EL (cell line): ENCODE measurements around the gene TNPO1.

ENCODE experiments used
- DNase-seq: peaks from one replicate; pipeline ENCODE4 v3.0.0-alpha.2; 2016

Gene TNPO1

DNA sequence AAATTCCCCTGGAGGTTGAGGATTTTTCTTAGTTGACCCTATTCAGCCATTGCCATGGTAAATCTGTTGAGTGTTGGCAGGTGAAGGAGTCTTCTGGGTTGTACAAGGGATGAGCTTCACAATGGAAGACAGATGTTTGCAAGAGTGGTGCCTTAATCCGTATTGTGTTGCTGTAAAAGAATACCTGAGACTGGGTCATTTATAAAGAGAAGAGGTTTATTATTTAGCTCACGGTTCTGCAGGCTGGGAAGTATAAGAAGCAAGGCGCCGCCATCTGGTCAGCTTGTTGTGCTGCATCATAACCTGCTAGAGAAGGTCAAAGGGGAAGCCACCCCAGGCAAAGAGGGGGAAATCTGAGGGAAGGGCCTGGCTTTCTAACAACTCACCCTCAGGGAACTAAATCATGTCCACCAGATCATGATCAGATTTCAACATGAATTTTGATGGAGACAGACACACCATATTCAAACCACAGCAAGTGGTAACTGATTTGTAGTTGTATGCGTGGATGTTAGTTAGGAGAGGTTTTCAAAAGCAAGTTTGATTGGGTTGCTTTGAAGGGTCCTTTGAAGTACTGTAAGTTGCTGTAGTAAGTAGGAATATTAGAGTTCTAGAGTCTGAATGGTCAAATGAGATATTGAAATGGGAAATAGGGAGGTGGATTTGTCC, 2.5 kb downstream of the TNPO1 start:
- DNase-seq: peak; percentile 65

DNA sequence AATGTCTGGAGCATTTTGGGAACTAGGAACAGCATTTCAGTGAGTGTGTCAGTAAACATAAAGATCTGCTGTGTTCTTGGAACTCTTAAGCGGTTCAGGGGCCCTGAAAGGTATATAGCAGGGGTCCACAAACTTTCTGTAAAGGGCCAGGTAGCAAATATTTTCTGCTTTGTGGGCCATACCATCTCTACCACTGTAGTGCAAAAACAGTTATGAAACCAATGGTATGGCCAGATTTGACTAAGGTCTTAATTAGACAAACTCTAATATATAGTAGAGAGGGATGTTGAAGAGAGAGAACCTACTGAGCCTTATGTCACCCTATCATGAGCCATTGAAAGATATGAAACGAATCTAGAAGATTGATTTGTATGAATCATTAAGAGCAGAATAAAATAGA, 5.3 kb downstream of the TNPO1 start:
- DNase-seq: no peak

DNA sequence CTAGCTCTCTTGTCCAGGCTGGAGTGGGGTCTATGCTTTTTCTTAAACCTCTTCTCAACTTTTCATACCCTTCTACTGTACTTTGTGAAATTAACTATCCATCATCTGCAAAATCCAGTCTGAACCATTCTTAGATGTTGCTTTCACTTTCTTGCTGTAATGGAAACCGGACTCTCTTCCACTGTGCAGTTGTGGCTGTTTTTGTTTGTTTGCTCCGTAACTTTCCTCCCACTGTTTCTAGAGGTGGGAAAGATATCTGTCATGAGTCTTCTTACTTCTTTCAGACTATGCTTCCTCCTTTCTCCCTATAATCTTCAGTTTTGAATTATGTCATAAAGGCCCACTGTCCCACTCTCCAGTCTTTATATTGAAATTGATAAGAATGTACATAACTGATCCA, 6.5 kb downstream of the TNPO1 start:
- DNase-seq: no peak

DNA sequence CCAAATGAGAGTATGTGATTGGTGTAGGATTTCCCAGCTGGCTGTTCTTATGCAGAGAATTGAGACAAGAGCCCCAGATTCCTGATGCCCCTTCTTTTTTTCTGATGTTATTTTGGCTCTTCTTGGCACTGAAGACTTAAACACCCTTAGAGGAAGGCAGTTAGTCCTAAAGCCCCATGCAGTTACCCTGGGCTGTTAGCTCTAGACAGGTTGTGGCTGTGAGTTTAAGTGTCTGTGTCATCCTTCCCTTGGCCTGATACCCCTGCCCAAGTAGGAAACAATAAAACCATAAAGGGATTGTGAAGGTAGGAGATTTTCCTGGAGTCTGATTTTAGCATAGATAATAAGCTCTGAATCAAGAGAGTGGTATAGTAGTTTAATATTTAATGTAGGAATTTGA, 13.2 kb downstream of the TNPO1 start:
- no peak for DNase-seq

DNA sequence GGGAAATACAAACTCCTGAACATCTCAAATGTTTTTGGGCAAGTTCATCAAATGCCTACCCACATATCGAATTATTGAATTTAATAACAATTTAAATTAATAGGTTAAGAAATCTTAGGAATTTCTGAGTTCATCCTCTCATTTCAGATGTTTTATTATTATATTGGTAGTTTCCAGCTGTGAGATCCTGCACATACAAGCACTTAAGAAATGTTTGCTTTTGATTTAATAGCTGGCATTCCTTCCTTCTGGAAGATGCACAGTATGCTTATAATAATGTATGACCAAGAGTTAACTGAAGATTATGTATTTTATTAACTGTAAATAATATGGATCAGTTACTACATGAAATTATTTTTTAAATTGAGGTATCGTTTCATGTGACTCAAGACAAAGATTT, 13.9 kb downstream of the TNPO1 start:
- DNase-seq: no peak

DNA sequence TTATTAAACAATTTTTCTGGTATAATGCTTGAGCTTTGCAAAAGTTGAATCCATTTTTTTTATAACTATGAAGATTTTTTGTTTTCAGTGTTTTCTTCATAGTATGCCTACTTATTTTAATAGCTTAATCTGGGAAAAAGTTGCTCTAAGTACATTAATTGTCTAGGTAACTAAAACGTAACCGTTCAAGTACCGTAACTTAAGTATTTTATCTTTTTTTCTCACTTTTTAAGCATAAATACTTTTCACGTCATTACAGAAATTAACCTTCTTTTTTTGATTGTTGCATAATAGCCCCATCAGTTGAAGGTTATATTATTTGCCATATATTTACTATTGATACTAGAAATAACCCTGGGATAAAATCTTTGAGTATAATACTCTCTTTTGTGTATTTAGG, 15.2 kb downstream of the TNPO1 start:
- DNase-seq: no peak

DNA sequence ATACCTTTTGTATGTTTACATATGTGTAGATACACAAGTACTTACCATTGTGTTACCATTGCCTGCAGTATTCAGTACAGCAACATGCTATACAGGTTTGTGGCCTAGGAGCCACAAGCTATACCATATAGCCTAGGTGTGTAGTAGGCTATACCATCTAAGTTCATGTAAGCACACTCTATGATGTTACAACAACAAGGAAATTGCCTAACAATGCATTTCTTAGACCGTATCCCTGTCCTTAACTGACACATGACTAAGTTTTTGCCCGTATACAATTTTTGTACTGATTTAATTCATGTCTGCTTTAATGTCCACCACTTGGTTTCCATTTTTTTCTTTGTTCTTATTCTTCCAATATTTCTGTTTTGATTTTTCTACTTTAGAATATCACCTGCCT, 18.5 kb downstream of the TNPO1 start:
- DNase-seq: no peak

DNA sequence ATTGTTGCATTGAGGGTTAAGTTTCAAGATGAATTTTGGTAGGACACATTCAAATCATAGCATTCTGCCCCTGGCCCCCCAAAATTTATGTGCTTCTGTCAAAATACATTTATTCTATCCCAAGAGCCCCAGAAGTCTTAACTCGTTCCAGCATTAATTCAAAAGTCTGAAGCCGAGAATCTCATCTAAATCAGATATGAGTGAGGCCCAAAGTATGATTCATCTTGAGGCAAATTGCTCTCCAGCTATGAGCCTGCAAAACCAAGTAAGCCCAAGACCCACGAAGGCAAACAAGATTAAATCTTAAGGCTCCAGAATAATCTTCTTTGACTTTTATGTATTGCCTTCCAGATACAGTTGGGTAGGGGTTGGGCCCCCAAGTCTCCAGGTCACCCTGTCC, 19.2 kb downstream of the TNPO1 start:
- no peak for DNase-seq

DNA sequence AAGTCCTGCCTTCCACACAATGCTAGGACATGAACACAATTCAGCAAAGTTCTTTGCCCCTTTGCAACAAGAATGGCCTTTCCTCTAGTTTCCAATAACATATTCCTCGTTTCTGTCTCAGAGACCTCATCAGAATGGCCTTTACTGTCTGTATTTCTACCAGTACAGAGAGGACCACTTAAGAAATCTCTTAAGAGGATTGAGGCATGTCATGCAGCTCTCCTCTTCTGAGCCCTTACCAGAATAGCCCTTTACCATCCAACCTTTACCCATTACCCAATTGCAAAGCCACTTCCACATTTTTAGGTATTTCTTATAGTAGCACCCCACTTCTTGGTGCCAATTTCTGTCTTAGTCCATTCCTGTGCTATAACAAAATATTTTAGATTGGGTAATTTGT, 20.3 kb downstream of the TNPO1 start:
- DNase-seq: no peak

DNA sequence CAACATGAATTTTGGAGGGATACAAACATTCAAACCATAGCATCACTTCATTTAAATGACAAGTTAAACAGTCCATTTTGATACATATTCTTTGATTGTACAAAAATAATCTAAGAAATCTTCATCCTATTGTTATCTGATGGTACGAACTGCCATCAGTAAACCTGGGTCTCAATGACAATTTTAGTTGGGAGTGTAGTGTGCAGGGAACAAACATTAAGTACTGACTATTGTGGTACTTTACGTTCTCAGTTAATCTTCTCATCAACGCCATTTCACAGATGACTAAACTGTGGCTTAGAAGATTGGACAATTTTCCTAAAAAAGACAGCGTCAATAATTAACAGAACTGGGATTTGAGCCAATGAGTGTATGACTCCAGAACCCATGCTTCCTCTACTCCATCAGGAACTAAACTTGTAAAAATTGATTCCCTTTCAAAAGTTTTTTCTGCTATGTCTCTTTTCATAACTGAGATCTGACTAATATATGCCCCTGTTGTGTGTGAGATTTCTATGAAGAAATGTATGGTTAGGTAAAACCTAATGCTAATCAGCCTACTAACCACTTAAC, 21.1 kb downstream of the TNPO1 start:
- no peak for DNase-seq

DNA sequence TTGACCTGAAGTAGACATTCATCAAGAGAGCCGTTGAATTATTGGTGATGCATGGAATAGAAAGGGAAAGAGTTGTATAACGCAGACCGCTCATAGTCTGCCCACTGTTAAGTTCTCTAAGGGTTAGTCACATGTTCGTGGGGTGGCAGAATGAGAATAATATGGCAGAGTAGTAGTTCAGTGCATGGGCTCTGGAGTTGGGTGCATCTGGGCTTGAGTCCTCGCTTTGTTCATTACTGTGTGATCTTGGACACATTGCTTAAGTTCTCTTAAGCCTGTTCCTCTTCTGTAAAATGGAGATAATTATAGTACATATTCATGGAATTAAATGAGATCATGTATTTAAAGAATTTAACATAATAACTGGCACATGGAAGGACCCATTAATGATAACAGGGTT, 23.6 kb downstream of the TNPO1 start:
- DNase-seq: no peak

DNA sequence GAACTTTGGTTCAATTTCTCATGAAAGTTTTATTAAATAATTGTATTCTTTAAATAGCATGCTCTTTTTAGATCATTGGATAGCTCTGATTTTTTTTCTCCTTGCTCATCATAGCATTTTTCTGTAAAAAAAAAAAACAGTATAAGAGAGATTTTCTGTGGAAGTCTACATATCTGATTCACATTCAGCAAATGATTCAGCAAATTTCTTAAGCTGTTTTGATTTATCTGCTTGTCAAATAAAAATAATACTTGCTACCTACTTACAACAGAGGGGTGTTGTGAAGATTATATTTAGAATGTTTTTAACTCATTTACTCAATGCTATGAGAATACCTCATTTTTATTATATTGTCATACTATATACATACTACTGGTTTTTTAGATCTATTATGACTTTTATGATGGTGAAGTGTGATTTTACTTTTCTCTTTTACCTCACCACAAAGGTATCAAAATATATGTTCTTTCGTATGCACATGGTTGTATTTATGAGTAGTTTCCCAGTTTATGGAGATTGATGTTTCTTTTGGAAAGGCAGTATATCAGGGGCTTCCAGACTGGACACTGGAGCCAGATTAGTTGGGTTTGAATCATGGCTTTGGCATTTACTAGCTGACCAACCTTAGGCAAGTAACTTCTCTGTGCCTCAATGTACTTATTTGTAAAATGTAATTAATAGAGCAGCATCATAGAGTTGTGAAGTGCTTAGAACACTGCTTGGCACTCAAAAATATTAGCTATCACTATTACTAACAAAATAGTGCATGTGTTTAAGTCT, 25.5 kb downstream of the TNPO1 start:
- peak; percentile 61 for DNase-seq

DNA sequence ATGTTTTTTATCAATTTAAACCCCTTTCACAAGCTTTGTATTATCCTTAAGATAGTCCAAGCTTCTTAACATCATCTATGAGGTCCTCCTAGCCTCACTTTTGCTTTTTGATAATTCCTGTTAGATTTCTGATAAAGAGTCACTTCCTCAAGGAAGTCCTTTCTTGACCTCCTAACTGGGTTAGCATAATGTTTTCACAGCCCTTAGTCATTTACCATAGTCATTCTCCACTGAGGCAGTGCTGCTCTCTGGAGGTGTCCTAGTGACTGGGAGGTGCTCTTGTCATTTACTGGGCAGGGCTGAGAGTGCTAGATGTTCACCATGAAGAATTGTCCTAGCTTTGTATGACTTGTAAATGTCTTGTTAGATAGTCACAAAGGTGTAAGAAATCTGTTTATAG, 26.4 kb downstream of the TNPO1 start:
- peak; percentile 69 for DNase-seq

DNA sequence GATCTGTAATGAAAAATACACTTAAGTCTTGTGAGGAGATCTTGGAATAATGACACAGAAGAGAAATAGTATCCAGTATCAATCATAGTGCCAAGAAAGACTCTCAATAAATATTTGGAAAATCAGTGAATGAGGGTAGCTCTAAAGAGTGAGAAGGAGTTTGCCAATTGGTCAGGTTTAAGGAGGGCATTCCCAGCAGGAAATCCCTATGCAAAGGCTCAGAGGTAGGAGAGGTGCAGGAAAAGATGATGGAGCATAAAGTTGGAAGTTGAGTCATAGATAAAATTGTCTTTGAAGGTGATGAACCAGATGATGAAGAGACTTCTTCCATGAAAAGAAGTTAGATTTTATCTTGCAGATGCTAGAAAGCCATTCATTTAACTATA, 27.8 kb downstream of the TNPO1 start:
- no peak for DNase-seq

DNA sequence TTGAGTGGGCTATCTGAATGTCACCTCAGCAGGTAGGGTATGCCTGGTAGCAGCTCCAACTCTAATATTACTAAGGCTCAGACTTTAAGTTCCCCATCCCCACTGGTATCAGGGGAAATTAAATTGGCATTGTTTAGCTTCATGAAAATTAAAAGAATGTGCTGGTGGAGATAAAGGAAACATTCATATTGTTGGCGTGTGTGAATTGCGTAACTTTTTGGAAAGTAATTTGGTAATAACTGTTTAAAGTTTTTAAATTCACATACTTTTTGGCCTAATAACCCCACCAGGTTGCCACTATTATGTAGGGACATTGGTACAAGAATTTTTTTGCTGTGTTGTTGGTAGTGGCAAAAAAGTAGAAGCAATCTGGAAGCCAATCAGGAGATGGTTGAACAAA, 29.4 kb downstream of the TNPO1 start:
- peak; percentile 36 for DNase-seq

DNA sequence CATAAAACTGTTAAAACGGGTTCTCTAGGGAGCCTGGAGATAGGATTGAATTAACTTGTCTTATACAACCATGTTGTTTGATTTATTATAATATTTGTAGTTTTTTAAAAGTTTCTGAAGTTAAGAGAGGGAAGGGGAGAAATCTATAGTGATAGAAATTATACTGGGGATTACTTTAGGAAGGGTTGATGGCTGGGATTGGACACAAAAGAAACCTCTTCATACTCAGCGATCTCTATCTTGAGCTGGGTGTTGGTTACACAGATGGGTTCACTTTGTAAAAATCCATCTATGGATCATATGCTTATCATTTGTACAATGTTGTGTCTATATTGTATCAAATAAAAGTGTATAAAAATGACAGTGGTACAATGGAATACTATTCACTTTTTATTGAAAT, 30.0 kb downstream of the TNPO1 start:
- DNase-seq: no peak

DNA sequence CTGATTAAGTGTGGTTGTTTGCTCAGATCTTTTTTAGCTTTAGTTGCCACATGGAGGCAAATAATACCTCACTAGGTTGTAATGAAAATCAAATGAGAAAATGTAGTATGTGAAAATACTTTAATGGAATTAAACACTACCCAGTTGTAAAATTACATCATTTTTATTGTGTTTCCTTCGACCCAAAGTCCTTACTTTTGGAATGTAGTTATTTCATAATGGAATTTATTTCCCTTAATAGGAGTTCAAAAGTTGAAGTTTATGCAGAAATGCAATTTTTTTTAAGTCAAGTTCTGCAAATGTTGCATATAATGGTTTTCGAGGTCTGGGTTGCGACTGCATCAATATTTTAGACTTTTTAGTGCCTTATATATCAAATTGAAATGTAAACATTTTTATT, 31.0 kb downstream of the TNPO1 start:
- no peak for DNase-seq

DNA sequence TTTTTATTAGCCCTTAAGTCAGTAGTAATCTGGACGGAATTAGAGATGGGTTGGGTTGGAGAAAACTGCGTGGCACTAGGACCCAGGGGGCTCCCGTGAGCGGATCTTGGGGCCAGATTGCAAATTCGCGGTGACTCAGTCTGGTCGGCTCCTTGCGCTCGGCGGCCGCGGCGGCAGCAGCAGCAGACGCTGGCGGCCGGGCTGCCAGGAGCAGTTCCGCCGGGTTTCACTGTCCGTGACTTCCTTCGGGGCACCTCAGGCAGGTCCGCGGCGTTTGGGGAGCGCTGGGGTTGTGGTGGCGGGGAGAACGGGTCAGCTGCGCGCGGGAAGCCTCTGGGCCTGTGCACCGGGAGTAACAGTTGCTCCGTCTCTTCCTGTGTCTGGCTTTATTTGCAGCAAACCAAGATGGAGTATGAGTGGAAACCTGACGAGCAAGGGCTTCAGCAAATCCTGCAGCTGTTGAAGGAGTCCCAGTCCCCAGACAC, 31.6 kb downstream of the TNPO1 start:
- peak; percentile 93 for DNase-seq

DNA sequence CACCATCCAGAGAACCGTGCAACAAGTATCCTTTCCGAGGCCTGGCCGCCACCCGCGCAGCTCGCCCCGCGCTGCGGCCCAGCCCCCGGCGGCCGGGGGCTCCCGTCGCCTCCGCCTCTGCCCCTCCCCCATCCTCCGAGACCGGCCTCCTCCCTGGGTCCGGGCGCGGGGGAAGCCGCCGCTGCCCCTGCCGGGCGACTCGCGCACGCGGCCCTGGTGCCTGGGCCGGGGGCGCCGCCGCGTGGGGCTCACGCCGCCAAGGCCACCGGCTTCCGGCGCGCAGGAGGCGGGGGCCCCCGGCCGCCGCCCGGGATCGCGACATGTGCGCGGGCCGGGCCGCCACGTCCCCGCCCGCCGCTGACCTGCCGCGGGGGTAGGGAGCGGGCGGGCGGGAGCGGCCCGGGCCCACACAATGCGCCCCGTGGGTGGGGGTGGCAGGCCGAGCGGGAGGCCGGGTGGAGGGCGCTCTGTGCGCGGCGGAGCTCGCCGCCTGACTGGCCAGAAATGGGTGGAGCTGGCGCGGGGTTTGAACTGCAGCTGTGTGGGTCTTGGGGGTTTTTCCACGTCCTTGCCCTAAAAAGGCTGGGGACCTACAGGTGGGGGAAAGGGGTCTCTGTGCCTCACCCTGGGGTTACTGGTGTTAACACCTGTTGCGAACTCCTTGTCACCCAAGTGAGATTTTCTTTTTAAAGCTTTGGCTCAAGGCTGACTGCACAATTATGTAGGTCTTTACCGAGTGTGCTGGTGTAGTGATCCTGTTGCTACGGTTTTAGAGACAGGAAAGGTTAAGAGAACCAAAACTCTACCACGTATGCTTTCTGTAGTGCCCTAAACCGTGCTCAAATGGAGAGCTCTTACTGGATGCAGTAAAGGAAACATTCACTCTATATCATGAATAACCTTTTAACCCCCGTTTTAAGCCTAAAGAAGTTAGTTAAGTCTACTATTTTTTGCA, 32.3 kb downstream of the TNPO1 start:
- peak; percentile 47 for DNase-seq

DNA sequence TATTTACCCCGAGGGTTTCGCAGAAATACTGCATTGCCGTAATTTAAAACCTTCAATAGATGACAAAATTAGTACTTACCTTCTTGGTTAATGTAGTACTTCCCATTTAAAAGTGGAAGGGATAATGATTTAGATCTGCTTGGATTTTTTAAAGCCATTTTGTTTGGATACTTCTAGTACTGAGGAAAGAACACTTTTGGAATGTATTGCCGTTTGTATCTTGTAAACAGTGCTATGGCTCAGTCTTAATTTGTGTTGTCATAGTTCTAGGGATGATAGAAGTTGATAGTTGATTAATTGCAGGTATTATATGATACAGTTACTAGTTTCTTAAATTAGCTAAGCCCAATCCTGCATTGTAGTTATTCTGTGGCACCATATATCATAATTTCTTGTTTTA, 33.1 kb downstream of the TNPO1 start:
- no peak for DNase-seq

DNA sequence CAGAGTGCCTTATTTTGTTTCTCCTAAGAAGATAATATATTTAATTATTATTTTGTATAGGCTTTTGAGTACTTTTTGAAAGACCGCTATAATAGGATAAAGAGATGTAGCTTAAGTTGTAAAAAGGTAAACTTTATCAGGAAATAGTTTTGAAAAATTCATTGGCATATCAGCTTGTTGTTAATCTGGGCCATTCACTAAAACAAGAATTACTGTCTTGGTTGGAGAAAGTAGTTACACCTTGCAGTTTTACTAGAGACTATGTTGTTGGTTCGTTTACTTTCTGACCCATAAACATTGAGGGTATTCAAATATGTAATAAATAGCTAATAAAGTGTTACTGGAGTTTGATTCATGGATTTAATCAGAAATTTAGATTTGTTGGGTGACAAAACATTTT, 33.7 kb downstream of the TNPO1 start:
- no peak for DNase-seq

DNA sequence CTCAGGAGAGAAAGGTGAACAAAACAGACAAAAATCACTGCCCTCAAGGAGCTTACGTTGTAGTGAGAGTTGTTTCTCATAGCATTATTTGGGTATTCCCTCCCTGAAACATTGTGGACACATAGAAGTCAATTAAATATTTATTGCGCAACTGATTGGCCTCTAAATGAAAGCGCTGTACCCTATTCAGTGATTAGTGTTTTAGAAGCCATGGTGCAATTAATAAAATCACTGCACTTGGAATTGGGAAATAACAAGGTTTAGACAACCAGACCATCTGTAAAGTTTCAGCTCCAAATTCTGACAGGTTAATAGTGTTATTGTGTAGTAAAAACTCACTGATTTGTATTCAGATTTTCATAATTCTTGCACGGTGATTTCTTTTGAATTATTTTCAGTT, 35.9 kb downstream of the TNPO1 start:
- DNase-seq: no peak

DNA sequence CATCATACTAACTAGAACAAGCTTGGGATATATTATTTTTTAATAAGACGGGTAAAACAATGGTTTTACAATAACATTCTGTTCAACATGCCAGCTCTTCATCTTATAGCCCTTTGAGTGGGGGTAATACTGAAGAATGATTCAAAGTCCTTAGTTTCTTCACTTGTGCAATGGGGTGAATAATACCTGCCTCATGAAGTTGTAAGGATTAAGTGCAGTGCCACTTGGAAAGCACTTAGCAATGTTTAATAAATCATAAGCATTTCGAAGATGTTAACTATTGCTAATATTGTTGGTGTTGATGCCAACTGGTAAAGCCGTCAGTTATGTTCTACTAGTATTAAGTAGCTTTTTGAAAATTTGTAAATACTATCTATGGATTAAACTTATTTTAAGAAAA, 38.0 kb downstream of the TNPO1 start:
- DNase-seq: no peak
